Astrocyte (in vitro differentiated cells and primary cell): ENCODE measurements around the gene USP3. TPM values are rescaled to one million over a fixed set of nuclear protein-coding genes. Genes with fewer than 3 reads are reported as not detected.

Source experiments
- DNase-seq: peaks from one replicate; pipeline ENCODE4 v3.0.0-alpha.2; 2010; ENCODE audit warnings: low read depth
- FAIRE-seq: peaks from 2 replicates; lab custom pipeline; 2011; peaks lifted over from hg19 to GRCh38; lab: Jason Lieb, UNC
- H2AFZ ChIP-seq: 2 replicates; pipeline ENCODE4 v1.6.0; 2012; ENCODE audit warnings: low read depth, low read length, inconsistent platforms
- H3K27ac ChIP-seq: 2 replicates; pipeline ENCODE4 v1.5.1; 2011; ENCODE audit warnings: low read depth, low read length, inconsistent platforms
- H3K27me3 ChIP-seq: 2 replicates; pipeline ENCODE4 v1.6.0; 2011; ENCODE audit warnings: low read length, inconsistent platforms; ENCODE audit not compliant: insufficient read depth
- H3K36me3 ChIP-seq: 2 replicates; pipeline ENCODE4 v1.5.1; 2011; ENCODE audit warnings: low read length, inconsistent platforms; ENCODE audit not compliant: insufficient read depth
- H3K4me1 ChIP-seq: 2 replicates; pipeline ENCODE4 v1.5.1; 2011; ENCODE audit warnings: low read length, inconsistent platforms; ENCODE audit not compliant: insufficient read depth
- H3K4me2 ChIP-seq: 2 replicates; pipeline ENCODE4 v1.6.0; 2012; ENCODE audit warnings: low read length, inconsistent platforms
- H3K4me3 ChIP-seq: 2 replicates; pipeline ENCODE4 v1.5.1; 2011; ENCODE audit warnings: low read depth, mild to moderate bottlenecking, low read length, inconsistent platforms; ENCODE audit not compliant: insufficient read depth
- H3K79me2 ChIP-seq: 2 replicates; pipeline ENCODE4 v1.6.0; 2012; ENCODE audit warnings: mild to moderate bottlenecking, low read length, inconsistent platforms; ENCODE audit not compliant: insufficient read depth
- H3K9ac ChIP-seq: 2 replicates; pipeline ENCODE4 v1.6.0; 2012; ENCODE audit warnings: mild to moderate bottlenecking, low read length, inconsistent platforms
- H3K9me3 ChIP-seq: 2 replicates; pipeline ENCODE4 v1.5.1; 2012; ENCODE audit warnings: low read depth, mild to moderate bottlenecking, low read length, inconsistent platforms; ENCODE audit not compliant: insufficient read depth
- H4K20me1 ChIP-seq: 2 replicates; pipeline ENCODE4 v1.6.0; 2012; ENCODE audit warnings: low read length, inconsistent platforms; ENCODE audit not compliant: insufficient read depth
- H3K27ac Mint-ChIP-seq: one replicate; pipeline ENCODE4 v1.8.0; 2021; ENCODE audit warnings: mild to moderate bottlenecking, mixed read lengths; ENCODE audit not compliant: unreplicated experiment
- H3K27me3 Mint-ChIP-seq: one replicate; pipeline ENCODE4 v1.8.0; 2021; ENCODE audit warnings: low read depth, mixed read lengths; ENCODE audit not compliant: unreplicated experiment
- H3K36me3 Mint-ChIP-seq: one replicate; pipeline ENCODE4 v1.8.0; 2021; ENCODE audit warnings: low read depth, mixed read lengths; ENCODE audit not compliant: unreplicated experiment
- H3K4me1 Mint-ChIP-seq: one replicate; pipeline ENCODE4 v1.8.0; 2021; ENCODE audit warnings: low read depth, mixed read lengths; ENCODE audit not compliant: unreplicated experiment
- H3K4me3 Mint-ChIP-seq: one replicate; pipeline ENCODE4 v1.8.0; 2021; ENCODE audit warnings: mild to moderate bottlenecking, moderate library complexity, mixed read lengths; ENCODE audit not compliant: unreplicated experiment
- H3K9me3 Mint-ChIP-seq: one replicate; pipeline ENCODE4 v1.8.0; 2021; ENCODE audit warnings: mild to moderate bottlenecking, mixed read lengths; ENCODE audit not compliant: unreplicated experiment
- CTCF ChIP-seq: IDR thresholded peaks from 2 replicates; pipeline ENCODE4 v1.5.1; 2011; ENCODE audit warnings: low read depth, mild to moderate bottlenecking, inconsistent platforms, low read length, moderate library complexity; ENCODE audit not compliant: insufficient read depth
- EZH2 ChIP-seq: IDR thresholded peaks from 2 replicates; pipeline ENCODE4 v1.6.1; 2012; ENCODE audit warnings: mild to moderate bottlenecking, low read length, inconsistent platforms; ENCODE audit not compliant: insufficient read depth
- total RNA-seq: library from RNA; stranded (reverse); gene quantifications from 2 replicates; pipeline ENCODE4 v1.2.1, GENCODE V29; 2021

USP3 gene
- total RNA-seq, 1 donor from 2014 or later = 38.1 TPM

- Mint-ChIP-seq H3K4me3 (no peak overlapping the region), H3K27me3 (peaks cover 8% of the 10 kb centered on the region)
- no peak for FAIRE-seq
These were observed 15.0 kb upstream of the USP3 start for GRCh38 chr15:63489352-63489751.

GRCh38 chr15:63490345-63491034, 13.9 kb upstream of the USP3 start:
- Mint-ChIP-seq H3K9me3 (no peaks in the 10 kb centered on the region), H3K27ac (no peak overlapping the region), H3K4me1 (peaks cover 20% of the 10 kb centered on the region), H3K36me3 (no peaks in the 10 kb centered on the region), H3K4me3 (no peak overlapping the region), H3K27me3 (peaks cover 8% of the 10 kb centered on the region)
- TF ChIP-seq EZH2 = no peak
- TF ChIP-seq CTCF = no peak
- H3K79me2 ChIP-seq = no peaks in the 10 kb centered on the region
- H4K20me1 ChIP-seq = no peaks in the 10 kb centered on the region
- no peak overlapping the region for H3K27ac ChIP-seq
- H3K4me2 ChIP-seq = no peak overlapping the region
- H3K4me3 ChIP-seq = no peak overlapping the region
- H3K27me3 ChIP-seq = peaks cover 2% of the 10 kb centered on the region
- H3K9ac ChIP-seq = no peak overlapping the region
- no peak overlapping the region for H2AFZ ChIP-seq
- H3K36me3 ChIP-seq = no peaks in the 10 kb centered on the region
- H3K4me1 ChIP-seq = peaks cover 10% of the 10 kb centered on the region
- FAIRE-seq = no peak
- no peaks in the 10 kb centered on the region for H3K9me3 ChIP-seq
- DNase-seq = no peak

More at GRCh38 chr15:63489352-63489751, 15.0 kb upstream of the USP3 start:
- no peak for DNase-seq
- H3K36me3 ChIP-seq = no peaks in the 10 kb centered on the region
- no peak overlapping the region for H3K4me2 ChIP-seq
- no peak overlapping the region for H3K27ac ChIP-seq
- TF ChIP-seq EZH2 (no peak), CTCF (no peak)
- no peak overlapping the region for H3K27ac Mint-ChIP-seq
- no peaks in the 10 kb centered on the region for H3K36me3 Mint-ChIP-seq
- H3K4me1 ChIP-seq = peaks cover 10% of the 10 kb centered on the region
- H3K4me1 Mint-ChIP-seq = peaks cover 20% of the 10 kb centered on the region
- no peak overlapping the region for H3K9ac ChIP-seq
- H3K27me3 ChIP-seq = peaks cover 2% of the 10 kb centered on the region
- H4K20me1 ChIP-seq = no peaks in the 10 kb centered on the region
- H2AFZ ChIP-seq = no peak overlapping the region
- H3K9me3 ChIP-seq = no peaks in the 10 kb centered on the region
- H3K4me3 ChIP-seq = no peak overlapping the region
- no peaks in the 10 kb centered on the region for H3K9me3 Mint-ChIP-seq
- H3K79me2 ChIP-seq = no peaks in the 10 kb centered on the region
